CD4-positive, alpha-beta T cell treated with Interleukin-4 for 4 hours (primary cell): ENCODE results near the gene CASP2.

Experiments
- DNase-seq: peaks from one replicate; pipeline ENCODE4 v3.0.0-alpha.2; 2020

CASP2 gene

GRCh38 chr7:143299840-143300239, 11.7 kb downstream of the CASP2 start:
- peak; percentile 70 for DNase-seq

DNA sequence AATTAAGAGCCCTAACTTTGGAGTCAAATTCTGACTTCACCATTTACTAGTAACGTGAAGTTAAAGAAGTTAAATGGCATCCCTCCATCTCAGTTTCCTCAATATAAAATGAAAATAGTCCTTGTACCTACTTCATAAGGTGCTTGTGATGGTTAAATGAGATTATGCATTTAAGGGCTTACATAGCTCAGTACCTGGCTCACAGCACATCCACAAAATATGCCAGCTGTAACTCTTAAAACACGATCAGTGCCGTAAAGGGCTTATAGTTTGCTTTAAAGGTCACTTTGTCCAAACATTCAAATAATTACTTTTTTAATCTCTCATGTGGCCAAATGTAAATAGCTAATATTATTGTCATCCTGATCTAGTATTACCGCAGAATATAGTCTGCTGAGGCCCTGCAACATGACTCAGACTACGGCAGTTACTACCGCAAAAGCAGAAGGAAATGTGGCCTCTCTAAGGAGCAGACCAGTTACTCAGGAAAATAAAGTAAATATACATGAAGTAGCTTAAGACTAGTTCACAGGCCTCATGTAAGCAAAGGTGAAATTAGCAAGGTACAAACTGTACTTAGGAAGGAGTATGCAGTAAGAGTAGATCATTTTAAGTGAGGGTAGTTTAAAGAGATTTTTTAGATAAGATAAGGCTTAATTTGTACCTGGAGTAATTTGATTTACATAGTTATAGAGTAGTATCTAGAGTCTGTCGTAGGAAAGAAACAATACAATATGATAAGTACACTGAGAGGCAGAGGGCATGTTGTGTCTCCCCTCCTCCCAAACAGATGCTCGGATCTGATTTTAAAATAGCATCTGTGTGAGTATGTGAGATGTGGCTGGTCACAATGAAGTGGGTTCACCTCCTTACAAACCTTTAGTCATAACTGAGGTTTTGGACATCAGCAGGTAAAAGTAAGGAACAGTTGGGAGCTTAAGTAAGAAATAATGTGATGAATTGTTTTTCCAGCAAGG, 13.1 kb downstream of the CASP2 start:
- peak; percentile 25 for DNase-seq

DNA sequence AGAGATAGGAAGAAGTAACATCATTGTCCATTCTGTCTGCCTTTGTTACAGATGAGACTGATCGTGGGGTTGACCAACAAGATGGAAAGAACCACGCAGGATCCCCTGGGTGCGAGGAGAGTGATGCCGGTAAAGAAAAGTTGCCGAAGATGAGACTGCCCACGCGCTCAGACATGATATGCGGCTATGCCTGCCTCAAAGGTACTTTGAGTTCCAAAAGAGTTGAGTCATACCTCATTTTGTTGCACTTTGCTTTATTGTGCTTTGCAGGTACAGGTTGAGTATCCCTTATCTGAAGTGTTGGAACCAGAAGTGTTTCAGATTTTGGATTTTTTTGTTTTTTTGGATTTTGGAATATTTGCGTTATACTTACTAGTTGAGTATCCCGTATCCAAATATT, 15.6 kb downstream of the CASP2 start:
- DNase-seq: no peak

DNA sequence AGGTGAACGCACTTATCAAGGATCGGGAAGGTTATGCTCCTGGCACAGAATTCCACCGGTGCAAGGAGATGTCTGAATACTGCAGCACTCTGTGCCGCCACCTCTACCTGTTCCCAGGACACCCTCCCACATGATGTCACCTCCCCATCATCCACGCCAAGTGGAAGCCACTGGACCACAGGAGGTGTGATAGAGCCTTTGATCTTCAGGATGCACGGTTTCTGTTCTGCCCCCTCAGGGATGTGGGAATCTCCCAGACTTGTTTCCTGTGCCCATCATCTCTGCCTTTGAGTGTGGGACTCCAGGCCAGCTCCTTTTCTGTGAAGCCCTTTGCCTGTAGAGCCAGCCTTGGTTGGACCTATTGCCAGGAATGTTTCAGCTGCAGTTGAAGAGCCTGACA, 16.8 kb downstream of the CASP2 start:
- no peak for DNase-seq

DNA sequence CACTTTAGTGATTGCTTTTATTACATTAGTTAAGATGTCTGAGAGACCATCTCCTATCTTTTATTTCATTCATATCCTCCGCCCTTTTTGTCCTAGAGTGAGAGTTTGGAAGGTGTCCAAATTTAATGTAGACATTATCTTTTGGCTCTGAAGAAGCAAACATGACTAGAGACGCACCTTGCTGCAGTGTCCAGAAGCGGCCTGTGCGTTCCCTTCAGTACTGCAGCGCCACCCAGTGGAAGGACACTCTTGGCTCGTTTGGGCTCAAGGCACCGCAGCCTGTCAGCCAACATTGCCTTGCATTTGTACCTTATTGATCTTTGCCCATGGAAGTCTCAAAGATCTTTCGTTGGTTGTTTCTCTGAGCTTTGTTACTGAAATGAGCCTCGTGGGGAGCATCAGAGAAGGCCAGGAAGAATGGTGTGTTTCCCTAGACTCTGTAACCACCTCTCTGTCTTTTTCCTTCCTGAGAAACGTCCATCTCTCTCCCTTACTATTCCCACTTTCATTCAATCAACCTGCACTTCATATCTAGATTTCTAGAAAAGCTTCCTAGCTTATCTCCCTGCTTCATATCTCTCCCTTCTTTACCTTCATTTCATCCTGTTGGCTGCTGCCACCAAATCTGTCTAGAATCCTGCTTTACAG, 17.4 kb downstream of the CASP2 start:
- DNase-seq: peak; percentile 70

- no peak for DNase-seq
Observed at GRCh38 chr7:143308632-143309031, 20.5 kb downstream of the CASP2 start.

- DNase-seq: no peak
Observed at GRCh38 chr7:143314127-143314526, 26.0 kb downstream of the CASP2 start.

GRCh38 chr7:143315776-143316175, 27.6 kb downstream of the CASP2 start, which contains the start of gene CLCN1:
Gene CLCN1 (plus strand): TSS chr7:143316111. CDS start chr7:143316213, 102 bp downstream.
- DNase-seq: no peak

DNA sequence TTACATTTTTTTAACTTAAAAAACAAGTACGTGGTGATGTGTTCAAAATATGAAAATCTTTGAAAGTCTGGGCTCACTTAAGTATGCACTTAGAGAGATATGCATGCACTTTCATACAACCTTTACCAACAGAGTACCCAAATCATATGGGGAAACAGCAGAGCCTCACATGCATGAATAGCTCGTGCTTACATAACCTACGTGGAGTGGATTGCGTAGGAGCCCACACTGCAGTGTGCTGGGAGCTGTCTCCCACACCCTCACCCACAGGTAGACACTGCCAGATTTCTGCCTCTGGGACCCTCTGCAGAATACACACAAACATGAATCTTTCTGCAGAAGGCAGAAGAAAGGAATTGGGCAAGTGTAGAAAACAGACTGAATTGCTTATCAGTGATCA, 28.3 kb downstream of the CASP2 start:
- DNase-seq: no peak

DNA sequence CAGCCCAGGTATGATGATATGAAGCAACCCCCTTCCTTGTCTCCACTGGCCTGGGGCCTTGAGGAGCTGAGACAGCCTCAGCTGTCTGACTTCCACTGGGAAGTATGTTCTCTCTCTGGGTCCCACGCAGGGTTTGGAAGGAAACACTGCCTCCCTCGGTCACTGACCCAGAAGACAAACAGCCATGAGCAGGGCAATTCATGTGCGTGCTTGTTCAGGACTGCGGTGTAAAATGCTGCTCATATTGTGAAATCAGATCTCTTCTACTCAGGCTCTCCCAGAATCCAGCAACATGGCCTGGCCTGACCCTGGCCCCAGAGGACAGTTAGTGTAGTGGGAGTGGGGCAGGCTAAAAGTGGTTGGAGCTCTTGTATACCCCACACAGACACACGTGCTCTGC, 30.5 kb downstream of the CASP2 start:
- DNase-seq: no peak

DNA sequence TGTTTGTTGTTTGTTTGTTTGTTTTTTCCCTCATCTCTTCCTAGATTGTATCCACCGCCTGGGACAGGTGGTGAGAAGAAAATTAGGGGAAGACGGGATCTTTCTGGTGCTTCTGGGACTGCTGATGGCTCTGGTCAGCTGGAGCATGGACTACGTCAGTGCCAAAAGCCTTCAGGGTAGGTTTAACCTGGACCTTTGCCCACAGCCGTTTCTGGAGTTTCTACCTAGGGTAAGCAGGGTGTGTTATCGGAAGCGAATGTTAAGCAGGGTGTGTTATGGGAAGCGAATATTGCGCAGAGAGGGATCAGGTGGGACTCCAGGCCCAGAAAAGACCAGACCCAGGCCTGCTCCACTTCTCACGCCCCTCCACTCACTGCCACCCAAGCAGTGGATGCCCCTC, 32.5 kb downstream of the CASP2 start:
- no peak for DNase-seq

DNA sequence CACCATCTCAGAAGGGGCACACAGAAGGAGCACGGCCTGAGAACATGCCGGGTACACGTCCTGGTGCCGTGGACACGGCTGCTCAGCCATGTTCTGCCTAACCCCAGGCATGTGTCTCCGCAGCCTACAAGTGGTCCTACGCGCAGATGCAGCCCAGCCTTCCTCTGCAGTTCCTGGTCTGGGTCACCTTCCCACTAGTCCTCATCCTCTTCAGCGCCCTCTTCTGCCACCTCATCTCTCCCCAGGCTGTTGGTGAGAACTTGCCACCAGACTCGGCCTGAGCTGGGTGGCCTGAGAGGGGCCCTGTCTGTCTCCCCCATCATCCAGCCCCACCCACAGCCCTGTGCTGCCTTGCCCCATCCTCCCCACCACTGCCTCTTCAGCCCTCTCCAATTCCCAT, 33.1 kb downstream of the CASP2 start:
- DNase-seq: no peak

DNA sequence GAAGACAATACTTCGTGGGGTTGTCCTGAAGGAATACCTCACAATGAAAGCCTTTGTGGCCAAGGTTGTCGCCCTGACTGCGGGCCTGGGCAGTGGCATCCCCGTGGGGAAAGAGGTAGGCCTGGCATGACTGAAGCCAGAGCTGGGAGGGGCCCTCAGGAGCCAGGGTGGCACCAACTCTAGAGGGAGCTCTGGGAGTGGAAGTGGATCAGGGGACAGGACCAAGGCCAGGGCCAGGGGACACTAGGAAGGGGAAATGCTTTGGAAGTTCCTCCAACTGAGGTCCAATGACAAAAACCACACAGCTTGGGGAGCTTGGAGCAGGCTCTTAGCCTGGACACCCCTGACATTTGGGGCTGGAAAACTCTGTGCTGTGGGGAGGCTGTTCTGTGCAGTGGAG, 33.6 kb downstream of the CASP2 start:
- no peak for DNase-seq

- no peak for DNase-seq
Observed at GRCh38 chr7:143322760-143323633, 34.8 kb downstream of the CASP2 start.

DNA sequence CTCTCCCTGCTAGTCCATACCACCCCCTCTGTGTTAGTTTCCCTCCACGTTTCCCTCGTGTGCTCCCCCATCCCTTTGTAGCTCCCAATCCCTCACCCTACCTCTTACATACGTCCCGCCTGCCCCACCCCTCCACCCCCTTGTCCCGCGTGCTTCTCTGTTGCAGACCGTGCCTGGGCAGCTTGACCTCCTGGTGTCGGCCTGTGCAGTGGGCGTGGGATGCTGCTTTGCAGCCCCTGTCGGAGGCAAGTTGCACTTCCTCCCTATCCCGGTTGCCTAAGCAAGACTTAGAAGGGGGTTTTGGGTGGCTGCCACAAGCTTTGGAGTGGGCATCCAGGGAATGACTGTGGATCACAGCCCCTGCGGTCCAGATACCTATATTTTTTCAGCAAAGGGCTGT, 35.5 kb downstream of the CASP2 start:
- no peak for DNase-seq

DNA sequence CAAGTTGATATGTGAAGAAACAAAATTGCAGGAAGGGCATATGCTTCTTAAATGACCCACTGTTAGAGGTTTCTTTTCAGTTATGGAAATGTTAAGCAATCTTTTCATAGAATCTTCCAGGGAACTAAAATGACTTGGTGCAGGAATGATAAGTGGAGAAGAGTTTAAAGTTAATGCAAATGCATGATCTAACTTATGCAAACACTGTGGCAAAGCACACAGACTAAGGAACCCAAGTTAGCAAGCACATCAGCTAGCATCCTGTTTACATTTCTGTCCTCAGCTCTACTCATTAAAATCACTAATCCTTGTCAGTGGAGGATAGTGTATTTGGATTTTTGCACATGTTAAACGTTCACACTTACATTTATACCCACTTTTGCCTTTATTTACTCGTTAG, 37.1 kb downstream of the CASP2 start:
- no peak for DNase-seq

GRCh38 chr7:143327903-143328302, 39.8 kb downstream of the CASP2 start:
- DNase-seq: no peak

DNA sequence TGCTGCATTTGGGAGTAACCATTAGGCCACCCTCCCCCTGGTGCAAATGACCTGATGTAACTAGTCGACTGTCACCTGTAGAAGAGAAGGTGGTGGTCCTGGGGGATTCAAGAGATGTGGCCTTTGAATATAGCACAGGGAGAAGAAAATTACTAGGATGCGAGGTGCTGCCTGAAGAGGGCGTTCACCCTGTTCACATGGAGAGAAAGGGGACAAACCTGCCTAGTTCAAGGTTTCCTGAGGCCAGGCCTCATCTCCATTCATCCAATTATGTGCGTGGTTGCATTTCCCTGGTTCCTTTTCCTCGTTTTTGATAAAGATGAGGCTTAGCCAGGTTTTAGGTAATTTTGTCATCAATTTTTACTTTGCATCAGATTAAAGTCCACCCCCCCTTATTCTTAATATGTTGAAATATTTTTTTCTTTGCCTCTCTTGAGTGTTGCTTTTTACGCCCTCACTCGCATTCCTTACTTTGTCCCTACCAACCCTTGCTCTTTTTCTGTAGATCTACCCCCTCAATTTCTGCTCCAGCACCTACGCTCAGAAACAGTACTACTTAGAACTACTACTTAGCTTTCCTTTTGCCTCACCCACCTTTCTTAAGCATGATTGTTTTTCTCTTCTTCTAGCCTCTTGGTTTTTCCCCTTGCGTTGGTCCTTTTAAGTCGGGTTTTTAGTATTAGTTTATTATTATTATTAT, 41.5 kb downstream of the CASP2 start:
- DNase-seq: no peak

DNA sequence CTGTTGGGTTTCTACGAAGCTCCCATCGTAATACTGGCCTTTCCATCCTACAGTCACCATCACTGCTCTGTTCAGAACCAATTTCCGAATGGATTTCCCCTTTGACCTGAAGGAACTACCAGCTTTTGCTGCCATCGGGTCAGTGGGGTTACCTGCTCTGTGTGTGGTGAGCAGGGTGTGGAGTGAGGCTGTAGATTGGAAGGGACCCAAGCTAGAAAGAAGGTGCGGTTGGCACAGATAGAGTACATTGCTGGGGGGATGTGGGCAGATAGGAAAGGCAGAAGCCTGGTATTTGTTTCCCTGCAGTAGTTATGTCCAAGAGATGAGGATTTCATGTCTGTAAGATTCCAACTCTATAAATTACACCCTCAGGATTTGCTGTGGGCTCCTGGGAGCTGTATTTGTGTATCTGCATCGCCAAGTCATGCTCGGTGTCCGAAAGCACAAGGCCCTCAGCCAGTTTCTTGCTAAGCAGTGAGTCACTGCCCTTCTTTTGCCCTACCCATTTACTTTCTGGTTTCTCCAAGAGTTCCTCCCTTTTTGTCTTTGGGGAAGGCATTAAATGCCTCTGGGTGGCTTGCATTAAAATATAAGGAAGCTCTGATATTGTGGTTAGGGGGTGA, 43.1 kb downstream of the CASP2 start:
- DNase-seq: no peak

GRCh38 chr7:143334244-143334643, 46.1 kb downstream of the CASP2 start:
- DNase-seq: no peak

GRCh38 chr7:143337216-143337615, 49.1 kb downstream of the CASP2 start:
- no peak for DNase-seq

GRCh38 chr7:143341842-143342241, 53.7 kb downstream of the CASP2 start:
- no peak for DNase-seq
